ENCODE results near the gene RP9.

DNA sequence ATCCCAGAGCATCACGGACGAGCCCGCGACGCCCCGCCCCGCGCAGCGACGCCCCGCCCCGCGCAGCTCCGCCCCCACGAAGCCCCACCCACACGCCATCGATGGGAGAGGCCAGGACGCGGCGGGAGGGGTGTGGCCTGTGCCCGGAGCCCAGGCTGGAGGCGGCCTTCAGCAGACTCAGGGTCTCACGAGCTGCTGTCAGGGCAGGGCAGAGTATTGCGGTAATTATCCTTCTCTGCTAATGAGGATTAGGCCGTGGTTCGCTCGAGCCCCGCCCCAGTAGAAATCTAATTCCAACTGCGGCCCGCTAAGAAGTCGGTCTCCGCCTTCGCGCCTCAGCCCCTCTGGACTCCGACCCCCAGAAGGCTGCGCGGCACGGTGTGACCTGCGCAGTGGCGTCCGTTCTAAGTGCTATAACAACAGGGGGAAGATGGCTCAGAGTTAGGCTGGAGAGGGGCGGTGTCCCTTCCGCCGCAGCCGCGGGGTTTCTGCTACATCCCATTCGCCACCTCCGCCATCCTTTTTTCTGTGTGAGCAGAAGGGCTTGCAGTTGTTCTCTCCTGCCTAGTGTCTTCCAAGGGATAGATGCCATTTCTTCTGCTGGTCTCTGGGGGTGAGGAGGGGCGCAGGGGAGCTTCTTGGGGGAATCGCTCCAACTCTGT lies 46.3 kb downstream of the RP9 start:
- TF ChIP-seq NFE2L1 (CRISPR knock-in tag; IDR thresholded peaks at IDR 0.05; ENCODE audit: borderline replicate concordance): no peak
- TF ChIP-seq U2AF1 (optimal IDR thresholded peaks at IDR 0.05; ENCODE audit: low read depth, low read length): no peak
- peak; percentile 46 to 78; a peak in 3 of 4 replicates for TF ChIP-seq POLR2A (IDR thresholded peaks at IDR 0.05; ENCODE audit: insufficient read depth in 1 of 2, low read depth in 2 of 2, low read length in 2 of 2)
- TF ChIP-seq EP300 (IDR thresholded peaks at IDR 0.05; ENCODE audit: low read depth in 2 of 2, low read length in 2 of 2): no peak
- TF ChIP-seq EP300 (CRISPR knock-in tag; IDR thresholded peaks at IDR 0.05; ENCODE audit: borderline replicate concordance): no peak
- TF ChIP-seq JUNB (CRISPR knock-in tag; IDR thresholded peaks at IDR 0.05; ENCODE audit: borderline replicate concordance): no peak
- TF ChIP-seq, protein P1, sequence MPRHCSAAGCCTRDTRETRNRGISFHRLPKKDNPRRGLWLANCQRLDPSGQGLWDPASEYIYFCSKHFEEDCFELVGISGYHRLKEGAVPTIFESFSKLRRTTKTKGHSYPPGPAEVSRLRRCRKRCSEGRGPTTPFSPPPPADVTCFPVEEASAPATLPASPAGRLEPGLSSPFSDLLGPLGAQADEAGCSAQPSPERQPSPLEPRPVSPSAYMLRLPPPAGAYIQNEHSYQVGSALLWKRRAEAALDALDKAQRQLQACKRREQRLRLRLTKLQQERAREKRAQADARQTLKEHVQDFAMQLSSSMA (CRISPR knock-in tag; IDR thresholded peaks at IDR 0.05): no peak
